Measurements from ENCODE around the gene RTEL1. TPM values are rescaled to one million over a fixed set of nuclear protein-coding genes. Genes with fewer than 3 reads are reported as not detected.
"Not testable (repeated sequence)": the region's sequence is repeated elsewhere in the genome, so short reads cannot be mapped to it uniquely, and the experiment has no call there.

Gene RTEL1
- total RNA-seq, 1 donor from 2014 or later = 46.7 TPM

- DNase-seq (ENCODE audit: low read depth, low spot score) = no peak
- Mint-ChIP-seq H3K4me3 (no peak overlapping the region), H3K36me3 (ENCODE audit: low read depth) (no peaks in the 10 kb centered on the region), H3K4me1 (peaks cover 8% of the 10 kb centered on the region), H3K9me3 (no peaks in the 10 kb centered on the region), H3K27ac (ENCODE audit: unreplicated experiment) (no peak overlapping the region), H3K27me3 (ENCODE audit: low read depth) (no peaks in the 10 kb centered on the region)
- no peak for TF ChIP-seq CTCF (conservative IDR thresholded peaks at IDR 0.05)
Observed at GRCh38 chr20:63633732-63634131, 24.4 kb upstream of the RTEL1 start.

GRCh38 chr20:63635431-63636141 is 22.5 kb upstream of the RTEL1 start:
- Mint-ChIP-seq H3K4me3 (no peak overlapping the region), H3K27ac (ENCODE audit: unreplicated experiment) (no peak overlapping the region), H3K4me1 (no peaks in the 10 kb centered on the region), H3K9me3 (no peaks in the 10 kb centered on the region), H3K27me3 (ENCODE audit: low read depth) (no peaks in the 10 kb centered on the region), H3K36me3 (ENCODE audit: low read depth) (no peaks in the 10 kb centered on the region)
- no peak for TF ChIP-seq CTCF (conservative IDR thresholded peaks at IDR 0.05)
- no peak for DNase-seq (ENCODE audit: low read depth, low spot score)

- H3K27me3 Mint-ChIP-seq (ENCODE audit: low read depth) = no peaks in the 10 kb centered on the region
- no peaks in the 10 kb centered on the region for H3K36me3 Mint-ChIP-seq (ENCODE audit: low read depth)
- no peaks in the 10 kb centered on the region for H3K4me1 Mint-ChIP-seq
- no peak for DNase-seq (ENCODE audit: low read depth, low spot score)
- H3K4me3 Mint-ChIP-seq = no peak overlapping the region
- H3K9me3 Mint-ChIP-seq = no peaks in the 10 kb centered on the region
- H3K27ac Mint-ChIP-seq (ENCODE audit: unreplicated experiment) = no peak overlapping the region
- no peak for TF ChIP-seq CTCF (conservative IDR thresholded peaks at IDR 0.05)
Observed at GRCh38 chr20:63636752-63637628, 21.1 kb upstream of the RTEL1 start.

- Mint-ChIP-seq H3K36me3 (ENCODE audit: low read depth) (no peaks in the 10 kb centered on the region), H3K9me3 (no peaks in the 10 kb centered on the region), H3K27me3 (ENCODE audit: low read depth) (no peaks in the 10 kb centered on the region), H3K4me1 (peaks cover 3% of the 10 kb centered on the region), H3K27ac (ENCODE audit: unreplicated experiment) (no peak overlapping the region), H3K4me3 (peak overlapping the region; percentile 15)
- DNase-seq (ENCODE audit: low read depth, low spot score) = no peak
- TF ChIP-seq CTCF (conservative IDR thresholded peaks at IDR 0.05) = no peak
Observed at GRCh38 chr20:63639093-63639975, 18.8 kb upstream of the RTEL1 start.

- TF ChIP-seq CTCF (conservative IDR thresholded peaks at IDR 0.05) = no peak
- Mint-ChIP-seq H3K4me1 (peaks cover 3% of the 10 kb centered on the region), H3K36me3 (ENCODE audit: low read depth) (no peaks in the 10 kb centered on the region), H3K9me3 (no peaks in the 10 kb centered on the region), H3K27me3 (ENCODE audit: low read depth) (no peaks in the 10 kb centered on the region), H3K4me3 (peak overlapping the region; percentile 15), H3K27ac (ENCODE audit: unreplicated experiment) (no peak overlapping the region)
- no peak for DNase-seq (ENCODE audit: low read depth, low spot score)
Observed at GRCh38 chr20:63640086-63640485, 18.0 kb upstream of the RTEL1 start.

- H3K9me3 Mint-ChIP-seq; H3K4me3 Mint-ChIP-seq; H3K27ac Mint-ChIP-seq (ENCODE audit: unreplicated experiment); H3K36me3 Mint-ChIP-seq (ENCODE audit: low read depth); H3K4me1 Mint-ChIP-seq; DNase-seq (ENCODE audit: low read depth, low spot score); H3K27me3 Mint-ChIP-seq (ENCODE audit: low read depth): not testable (repeated sequence)
Observed at GRCh38 chr20:63640686-63641085, 17.4 kb upstream of the RTEL1 start.
